Thyroid gland (tissue), 4 donors: ENCODE measurements around the gene UBE2I.

Experiments
- CTCF ChIP-seq, 6 experiments: fragments of 200-600 bp in 3 of 6; fragments of 450-650 bp in 3 of 6; sonication (generic) in 3 of 6; IDR thresholded peaks; one replicate each; pipeline ENCODE4 v1.5.1; 2016 to 2019; ENCODE audit warnings: antibody characterized with exemption in 6 of 6, mild to moderate bottlenecking in 2 of 6, inconsistent platforms in 1 of 6, moderate library complexity in 1 of 6
- POLR2A ChIP-seq, 2 donors: fragments of 450-650 bp; IDR thresholded peaks; one replicate each; pipeline ENCODE4 v1.6.1; 2017; ENCODE audit warnings: antibody characterized with exemption in 2 of 2, mild to moderate bottlenecking in 2 of 2, moderate library complexity in 1 of 2

- no peak for TF ChIP-seq CTCF (IDR thresholded peaks at IDR 0.05)
- TF ChIP-seq POLR2A (IDR thresholded peaks at IDR 0.05) = no peak
Observed at GRCh38 chr16:1260101-1260680, 49.2 kb upstream of the UBE2I start.
